Hindlimb muscle (tissue), 1 donor: Measurements from ENCODE around the gene SNX21. TPM values are rescaled to one million over a fixed set of nuclear protein-coding genes. Genes with fewer than 3 reads are reported as not detected.
"Not testable (repeated sequence)": the region's sequence is repeated elsewhere in the genome, so short reads cannot be mapped to it uniquely, and the experiment has no call there.

ENCODE experiments used
- DNase-seq: peaks from one replicate; pipeline ENCODE4 v3.0.0-alpha.2; 2013
- polyA plus RNA-seq: library from polyadenylated mRNA; unstranded; fragments of 120-200 nt; gene quantifications from one replicate; pipeline ENCODE4 v1.2.1, GENCODE V29; 2013; ENCODE audit not compliant: insufficient read length

Gene SNX21, protein sequence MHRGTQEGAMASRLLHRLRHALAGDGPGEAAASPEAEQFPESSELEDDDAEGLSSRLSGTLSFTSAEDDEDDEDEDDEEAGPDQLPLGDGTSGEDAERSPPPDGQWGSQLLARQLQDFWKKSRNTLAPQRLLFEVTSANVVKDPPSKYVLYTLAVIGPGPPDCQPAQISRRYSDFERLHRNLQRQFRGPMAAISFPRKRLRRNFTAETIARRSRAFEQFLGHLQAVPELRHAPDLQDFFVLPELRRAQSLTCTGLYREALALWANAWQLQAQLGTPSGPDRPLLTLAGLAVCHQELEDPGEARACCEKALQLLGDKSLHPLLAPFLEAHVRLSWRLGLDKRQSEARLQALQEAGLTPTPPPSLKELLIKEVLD
- 34.7 TPM for polyA plus RNA-seq

DNA sequence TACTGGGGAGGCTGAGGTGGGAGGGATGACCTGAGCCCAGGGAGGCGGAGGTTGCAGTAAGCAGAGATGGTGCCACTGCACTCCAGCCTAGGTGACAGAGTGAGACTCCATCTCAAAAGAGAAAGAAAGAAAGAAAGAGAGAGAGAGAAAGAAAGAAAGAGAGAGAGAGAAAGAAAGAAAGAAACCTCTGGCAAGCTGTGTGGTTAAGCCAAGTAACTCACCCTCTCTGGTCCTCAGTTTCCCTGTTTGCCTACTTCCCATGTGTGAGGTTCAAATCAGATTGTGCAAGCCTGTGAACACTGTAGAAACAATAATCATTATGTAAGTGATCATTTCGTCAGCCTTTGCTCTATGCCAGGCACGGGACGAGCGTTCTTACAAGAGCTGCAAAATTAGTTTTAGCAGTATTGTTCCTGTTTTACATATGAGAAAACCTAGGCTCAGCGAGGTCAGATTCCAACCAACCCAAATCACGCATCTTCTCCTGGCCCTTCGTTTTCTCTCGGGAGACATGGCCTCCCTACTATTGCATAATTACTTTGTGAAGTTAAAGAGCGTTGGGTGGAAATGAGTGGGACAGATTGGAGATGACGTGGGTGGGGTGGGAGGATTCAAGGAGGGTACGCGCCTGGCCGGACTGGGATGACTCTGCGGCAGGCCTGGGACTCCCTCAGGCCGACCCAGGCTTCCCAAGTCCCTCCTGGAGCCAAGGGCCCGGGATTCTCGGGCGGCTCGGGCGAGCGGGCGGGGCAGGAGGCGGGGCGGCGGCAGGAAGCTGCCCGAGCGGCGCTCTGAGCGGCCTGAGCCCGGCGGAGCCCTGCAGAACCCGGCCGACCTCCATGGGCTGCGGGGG, at the start of gene SNX21:
SNX21 (plus strand) TSS at position 770 of the 853 bp plus-strand sequence. CDS start 121 bp downstream, outside the sequence.
- DNase-seq = peak; percentile 82

DNA sequence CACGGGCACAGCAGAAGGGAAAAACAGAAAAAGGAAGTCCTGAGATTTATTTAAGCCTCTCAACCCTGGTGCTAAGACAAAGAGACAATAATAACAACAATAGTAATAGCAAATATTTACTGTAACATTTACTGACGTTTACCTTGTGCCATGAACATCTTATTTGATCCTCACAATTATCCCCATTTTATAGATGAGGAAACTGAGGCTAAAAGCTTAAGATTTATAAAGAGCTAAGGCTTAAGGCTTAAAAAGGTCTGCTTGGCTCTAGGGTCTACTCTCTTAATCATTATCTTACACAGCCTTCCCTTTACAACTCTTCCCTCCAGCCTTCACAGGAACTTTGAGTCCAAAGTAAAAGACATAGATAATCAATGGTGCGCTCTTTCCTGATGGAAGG, 45.2 kb upstream of the SNX21 start:
- no peak for DNase-seq

DNA sequence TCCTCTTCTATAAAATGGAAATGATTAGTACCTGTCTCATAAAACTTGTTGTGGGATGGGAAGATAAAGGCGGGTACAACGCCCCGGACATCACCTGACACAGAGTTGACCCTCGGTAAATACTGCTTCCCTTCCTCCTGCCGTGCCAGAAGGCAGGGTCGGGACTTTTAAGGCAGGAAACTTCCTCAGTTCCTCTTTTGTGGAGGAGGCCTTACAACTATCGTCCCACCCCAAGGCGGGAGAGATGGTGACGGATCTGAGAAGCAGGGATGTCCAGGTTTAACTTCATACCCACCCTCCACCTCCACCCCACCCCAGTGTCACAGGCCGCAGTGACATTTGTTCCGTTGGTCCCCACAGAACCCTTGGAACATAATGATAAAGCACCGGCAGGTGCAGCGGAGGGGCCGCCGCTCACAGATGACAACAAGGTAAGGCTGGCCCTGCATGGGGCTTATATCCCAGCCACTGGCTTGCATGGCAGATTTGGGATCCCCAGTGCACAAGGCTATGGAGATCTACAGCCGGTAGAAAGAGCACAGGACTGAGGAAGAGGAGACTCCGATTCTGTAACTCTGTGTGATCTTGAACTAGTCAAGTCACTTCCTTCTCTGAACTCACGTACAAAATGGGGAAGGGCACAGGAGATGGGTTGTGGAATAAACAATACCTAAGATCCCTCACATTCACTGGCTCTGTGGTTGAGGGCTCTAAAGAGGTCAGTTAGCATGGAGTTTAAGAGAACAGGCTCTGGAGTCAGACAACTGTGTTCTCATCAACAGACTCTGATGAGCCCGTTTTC, 41.1 kb upstream of the SNX21 start:
- DNase-seq = no peak

DNA sequence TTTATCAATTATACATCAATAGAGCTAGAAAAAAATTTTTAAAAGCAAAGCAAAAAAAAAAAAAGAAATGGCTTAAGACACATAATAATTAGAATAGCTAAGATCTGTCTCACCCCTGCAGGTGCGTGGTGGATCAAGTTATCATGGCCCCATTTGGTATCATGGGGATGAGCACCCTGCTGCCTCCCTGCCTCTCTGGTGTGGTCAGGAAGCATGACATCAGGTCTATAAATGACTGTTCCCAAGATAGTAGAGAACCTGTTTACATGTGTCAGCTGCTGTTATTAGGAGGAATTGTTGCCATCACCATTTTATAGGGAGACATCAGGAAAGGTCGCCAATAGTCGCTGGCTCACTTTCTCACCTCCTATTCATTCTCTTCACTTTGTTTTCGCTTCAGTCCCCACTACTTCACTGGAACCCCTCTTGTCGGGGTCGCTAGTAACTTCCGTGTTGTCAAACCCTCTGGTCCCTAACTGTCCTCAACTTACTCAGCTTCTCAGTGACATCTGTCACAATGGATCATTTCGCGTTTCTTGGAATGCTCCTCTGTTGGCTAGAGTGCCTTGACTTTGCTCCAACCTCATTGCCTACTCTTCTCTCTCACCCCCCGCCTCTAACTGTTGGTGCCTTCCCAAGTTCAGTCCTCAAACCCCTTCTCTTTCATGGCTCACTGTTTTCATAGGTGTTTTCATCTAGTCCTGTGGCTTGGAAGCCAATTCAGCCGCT, 37.1 kb upstream of the SNX21 start:
- no peak for DNase-seq

DNA sequence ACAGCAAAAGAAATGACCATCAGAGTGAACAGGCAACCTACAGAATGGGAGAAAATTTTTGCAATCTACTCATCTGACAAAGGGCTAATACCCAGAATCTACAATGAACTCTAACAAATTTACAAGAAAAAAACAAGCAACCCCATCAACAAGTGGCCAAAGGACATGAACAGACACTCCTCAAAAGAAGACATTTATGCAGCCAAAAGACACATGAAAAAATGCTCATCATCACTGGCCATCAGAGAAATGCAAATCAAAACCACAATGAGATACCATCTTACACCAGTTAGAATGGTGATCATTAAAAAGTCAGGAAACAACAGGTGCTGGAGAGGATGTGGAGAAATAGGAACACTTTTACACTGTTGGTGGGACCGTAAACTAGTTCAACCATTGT, 36.1 kb upstream of the SNX21 start:
- DNase-seq = not testable (repeated sequence)

DNA sequence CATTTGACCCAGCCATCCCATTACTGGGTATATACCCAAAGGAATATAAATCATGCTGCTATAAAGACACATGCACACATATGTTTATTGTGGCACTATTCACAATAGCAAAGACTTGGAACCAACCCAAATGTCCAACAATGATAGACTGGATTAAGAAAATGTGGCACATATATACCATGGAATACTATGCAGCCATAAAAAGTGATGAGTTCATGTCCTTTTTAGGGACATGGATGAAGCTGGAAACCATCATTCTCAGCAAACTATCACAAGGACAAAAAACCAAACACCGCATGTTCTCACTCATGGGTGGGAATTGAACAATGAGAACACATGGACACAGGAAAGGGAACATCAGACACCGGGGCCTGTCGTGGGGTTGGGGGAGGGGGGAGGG, 35.6 kb upstream of the SNX21 start:
- DNase-seq = not testable (repeated sequence)

DNA sequence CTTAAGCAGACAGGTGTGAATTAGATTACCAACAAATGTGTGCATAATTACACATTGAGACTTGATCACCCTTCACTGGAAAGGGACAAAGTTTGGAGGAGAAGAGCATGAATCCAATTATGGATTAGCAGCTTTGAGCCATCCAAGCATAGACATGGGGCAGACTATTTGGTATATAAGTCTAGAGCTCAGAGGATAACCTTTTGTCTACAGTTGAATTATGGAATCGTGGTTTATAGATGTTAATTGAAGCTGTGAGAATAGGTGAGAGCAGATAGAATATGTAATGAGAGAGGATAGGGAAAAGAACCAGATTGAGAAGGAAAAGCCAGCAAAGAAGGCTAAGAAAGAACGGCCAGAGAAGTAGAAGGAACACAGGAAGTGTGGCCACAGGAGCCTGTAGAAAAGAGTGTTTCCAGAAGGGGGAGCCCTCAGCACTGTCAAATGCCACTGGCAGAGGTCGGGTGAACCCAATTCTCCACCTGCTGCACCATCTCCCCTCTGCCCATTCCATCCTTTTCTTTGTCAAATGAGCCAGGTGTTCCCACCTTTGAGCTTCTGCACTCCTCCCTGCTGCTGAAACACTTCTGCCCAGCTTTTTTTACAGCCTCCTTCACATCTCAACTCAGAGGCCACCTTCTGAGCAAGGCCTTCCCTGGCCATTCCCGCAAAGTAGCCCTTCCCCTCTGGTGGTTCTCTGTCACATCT, 34.5 kb upstream of the SNX21 start:
- DNase-seq = peak; percentile 36

DNA sequence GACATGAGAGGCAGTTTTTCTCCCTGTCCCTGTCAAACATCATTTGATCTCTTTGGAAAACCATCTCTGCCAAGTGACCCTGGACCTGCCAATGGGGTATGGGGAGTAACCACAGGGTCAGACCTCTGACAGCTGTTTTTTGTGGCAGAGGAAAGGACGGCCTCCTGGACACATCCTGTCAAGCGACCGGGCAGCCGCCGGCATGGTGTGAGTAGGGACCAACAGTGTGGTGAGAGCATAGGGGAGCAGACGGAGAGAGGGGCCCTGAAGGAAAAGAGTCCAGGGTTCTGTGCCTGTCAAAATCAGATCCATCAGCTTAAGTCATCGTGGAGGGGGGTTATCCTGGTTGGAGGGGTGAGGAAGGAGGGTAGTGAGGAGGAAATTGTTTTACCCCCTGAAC, 31.7 kb upstream of the SNX21 start:
- DNase-seq = no peak

DNA sequence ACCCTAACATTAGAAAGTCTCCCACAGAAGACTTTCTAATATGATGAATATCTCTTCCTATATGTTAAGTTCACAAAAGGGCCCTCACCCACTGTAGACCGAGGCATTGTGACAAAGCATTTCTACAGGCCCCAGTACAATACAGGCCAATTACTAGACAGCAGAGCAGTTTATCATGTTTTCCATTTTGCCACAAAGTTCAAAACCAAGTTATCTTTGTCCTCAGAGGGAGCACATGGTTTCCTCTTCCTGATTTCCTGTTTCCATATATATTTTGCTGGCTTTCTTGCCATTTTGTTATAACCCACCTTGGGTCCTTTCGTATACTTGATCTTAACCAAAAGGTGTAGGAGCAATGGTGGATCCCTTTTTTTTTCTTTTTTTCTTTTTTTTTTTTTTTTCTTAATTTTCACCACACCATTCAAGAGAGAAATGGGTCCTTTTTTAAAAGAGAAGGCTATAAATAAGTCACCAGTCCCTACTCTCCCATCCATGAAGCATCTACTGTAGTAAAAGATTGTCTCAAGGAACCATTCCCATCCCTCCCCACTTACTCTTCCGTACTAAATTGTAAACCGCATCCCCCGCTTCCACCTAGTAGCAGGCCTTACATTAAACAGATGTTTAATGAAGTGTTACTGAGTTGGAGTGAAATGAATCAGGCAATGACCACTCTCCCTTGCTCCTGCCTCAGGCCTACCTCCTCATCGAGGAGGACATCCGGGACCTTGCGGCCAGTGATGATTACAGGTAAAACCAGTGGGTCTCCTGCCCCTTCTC, 23.2 kb upstream of the SNX21 start:
- DNase-seq = no peak

DNA sequence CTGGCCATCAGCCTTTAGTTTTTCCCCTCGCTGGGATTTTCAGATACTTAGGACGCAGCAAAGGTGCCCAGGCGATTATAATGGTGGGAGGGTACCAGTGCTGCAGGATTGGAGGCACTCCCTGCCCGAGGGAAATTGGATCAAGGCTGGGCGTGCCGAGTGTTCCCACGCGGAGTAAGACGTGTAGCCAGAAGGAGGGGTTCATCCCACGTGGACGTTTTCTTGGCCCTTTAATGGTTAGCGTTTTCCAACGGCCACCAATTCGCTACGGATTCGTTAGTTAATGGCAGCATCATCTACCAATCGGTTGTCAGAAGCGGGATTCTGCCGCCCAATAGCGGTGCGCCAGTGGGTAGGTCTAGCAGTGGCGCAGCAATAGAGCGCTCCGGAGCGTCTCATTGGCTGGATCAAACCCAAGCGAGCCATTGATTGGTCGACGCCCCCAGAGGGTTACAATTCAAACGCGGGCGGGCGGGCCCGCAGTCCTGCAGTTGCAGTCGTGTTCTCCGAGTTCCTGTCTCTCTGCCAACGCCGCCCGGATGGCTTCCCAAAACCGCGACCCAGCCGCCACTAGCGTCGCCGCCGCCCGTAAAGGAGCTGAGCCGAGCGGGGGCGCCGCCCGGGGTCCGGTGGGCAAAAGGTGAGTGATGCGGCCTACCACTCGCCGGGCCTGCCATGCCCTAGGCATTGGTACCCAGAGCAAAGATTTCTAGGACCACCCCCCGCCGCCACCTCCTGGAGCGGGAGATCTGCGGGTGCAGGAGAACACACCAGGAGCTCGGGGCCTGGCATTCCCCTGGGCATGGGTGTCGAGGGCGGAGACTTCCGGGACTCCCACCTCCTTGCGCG, 21.2 kb upstream of the SNX21 start, which contains the start of gene UBE2C:
UBE2C (plus strand) TSS at position 488 of the 849 bp plus-strand sequence; CDS start at position 540, 52 bp downstream.
- peak; percentile 98 for DNase-seq

DNA sequence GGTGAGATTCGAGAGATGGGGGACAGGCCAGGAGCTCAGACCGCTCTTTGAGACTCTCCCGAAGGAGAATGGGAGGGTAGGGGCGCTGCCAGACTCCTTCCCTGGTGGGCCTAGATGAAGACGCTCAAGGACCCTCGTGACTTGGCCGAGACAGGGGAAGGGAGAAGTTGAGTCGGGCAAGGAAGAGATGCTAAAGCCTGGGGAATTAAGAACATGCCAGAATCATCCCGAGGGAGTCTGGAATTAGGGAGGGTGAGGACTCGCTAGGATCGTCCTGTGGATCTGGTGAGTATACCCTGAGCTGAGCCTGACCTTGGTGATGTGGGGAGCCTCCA, 20.6 kb upstream of the SNX21 start:
- no peak for DNase-seq

DNA sequence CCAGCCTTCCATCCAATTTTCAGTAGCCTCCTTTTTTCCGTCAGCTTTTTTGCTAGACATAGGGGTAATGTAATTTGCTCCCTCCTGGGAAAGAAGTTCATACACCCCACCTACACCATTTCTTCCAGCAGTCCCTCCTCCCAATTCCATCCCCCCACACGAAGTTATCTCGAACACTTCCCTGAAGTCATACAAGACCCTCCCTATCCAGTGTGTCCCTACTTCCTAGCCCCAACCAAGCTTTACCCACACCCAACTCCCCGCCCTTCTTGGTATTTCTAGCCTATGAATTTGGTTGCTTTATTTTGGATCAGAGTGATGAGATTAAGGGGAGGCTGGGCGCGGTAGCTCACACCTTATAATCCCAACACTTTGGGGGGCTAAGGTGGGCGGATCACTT, 20.1 kb upstream of the SNX21 start:
- DNase-seq = no peak

DNA sequence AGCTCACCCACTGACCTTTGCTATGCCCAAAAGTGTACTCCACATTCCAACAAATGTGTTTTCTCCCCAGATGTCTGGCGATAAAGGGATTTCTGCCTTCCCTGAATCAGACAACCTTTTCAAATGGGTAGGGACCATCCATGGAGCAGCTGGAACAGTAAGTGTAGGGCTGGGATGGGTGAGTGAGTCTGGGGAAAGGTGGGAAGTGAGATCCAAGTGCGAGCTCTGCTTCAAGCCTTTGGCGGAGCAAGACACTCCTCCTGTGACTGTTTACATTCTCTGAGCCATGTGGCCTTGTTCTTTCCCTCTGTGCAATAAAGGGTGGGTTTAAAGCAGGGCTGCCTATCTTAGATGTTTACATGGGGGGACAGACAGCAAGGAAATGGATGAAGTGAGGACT, 19.3 kb upstream of the SNX21 start:
- no peak for DNase-seq

DNA sequence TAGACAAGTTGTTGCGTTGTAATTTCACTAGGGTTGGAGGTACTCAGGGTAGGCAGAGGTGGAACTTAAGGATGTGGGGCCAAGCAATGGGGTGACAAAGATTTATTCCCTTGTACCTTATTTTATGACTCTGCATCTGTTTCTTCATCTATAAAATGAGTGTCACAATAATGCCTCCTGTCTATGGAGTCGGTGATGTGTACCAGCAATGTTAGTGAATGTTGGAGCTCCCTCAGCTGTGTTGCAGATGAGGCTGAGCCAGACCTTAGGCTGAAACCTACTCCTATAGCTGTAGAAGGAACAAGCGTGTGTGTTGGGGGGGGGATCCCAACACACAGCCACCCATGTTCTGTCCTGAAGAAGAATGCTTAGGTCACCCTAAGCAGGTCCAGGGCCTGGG, 16.6 kb upstream of the SNX21 start:
- DNase-seq = no peak

DNA sequence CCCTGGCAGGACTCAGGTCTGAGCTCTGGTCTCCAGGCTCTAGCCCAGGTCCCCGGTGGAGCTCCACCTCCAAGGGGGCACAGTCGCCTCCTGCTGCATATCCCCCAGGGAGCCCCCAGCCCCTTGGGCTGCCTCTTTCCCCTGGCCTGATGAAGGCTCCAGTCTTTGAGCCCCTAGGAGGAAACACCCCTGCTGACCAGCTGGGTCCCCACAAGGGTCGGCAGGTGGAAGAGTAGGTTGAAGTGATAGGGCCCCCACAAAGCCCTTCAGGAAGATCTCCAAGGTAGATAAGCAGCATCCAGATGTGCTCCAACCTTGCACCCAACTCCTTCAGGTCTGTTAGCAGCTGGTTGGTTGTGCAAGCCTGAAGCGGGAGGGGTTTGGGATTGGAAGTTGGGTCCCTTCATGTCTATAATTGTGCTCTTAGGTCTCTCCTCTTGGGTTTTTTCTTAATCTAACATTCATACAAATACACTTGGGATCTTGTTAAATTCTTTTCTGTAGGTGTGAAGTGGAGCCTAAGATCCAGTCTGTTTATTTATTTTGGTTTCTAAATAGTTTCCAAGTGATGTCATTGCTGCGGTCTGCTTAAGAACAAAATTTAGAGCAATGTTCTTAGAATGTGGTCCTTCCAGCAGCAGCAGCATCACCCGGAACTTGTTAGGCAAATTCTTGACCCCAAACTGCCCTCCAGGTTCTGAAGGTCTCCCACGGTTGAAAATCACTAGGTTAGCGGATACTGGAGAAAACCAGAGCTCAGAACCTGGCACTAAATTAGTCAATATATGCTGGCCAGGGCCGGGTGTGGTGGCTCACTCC, 16.0 kb upstream of the SNX21 start:
- no peak for DNase-seq

DNA sequence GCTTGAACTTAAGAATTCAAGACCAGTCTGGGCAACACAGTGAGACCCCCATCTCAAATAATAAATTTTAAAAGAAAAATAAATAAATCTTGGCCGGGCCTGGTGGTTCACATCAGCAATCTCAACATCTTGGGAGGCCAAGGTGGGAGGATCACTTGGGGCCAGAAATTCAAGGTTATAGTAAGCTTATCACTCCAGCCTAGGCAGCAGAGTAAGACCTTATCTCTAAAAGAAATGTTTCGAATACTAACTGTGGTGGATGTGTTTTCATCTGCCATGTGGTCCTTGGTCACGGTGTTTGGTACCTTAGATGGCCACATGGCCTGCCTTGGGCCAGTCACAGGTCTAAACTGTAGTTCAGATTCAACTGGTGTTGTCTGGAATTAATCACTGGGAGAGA, 15.4 kb upstream of the SNX21 start:
- no peak for DNase-seq

DNA sequence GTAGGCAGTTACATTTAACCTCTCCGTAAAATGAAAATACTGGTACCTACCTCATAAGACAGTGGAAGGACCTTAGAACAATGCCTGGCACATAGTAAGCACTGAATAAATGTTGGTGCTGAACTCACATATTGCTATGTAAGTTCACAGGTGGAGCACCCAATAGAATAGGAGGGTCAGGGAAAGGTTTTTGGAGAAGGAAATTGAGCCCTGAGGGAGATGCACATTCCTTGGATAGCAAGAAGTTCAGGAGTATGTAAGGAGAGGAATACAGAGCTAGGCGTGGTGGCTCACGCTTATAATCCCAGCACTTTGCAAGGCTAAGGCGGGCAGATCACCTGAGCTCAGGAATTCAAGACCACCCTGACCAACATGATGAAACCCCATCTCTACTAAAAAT, 14.1 kb upstream of the SNX21 start:
- no peak for DNase-seq

DNA sequence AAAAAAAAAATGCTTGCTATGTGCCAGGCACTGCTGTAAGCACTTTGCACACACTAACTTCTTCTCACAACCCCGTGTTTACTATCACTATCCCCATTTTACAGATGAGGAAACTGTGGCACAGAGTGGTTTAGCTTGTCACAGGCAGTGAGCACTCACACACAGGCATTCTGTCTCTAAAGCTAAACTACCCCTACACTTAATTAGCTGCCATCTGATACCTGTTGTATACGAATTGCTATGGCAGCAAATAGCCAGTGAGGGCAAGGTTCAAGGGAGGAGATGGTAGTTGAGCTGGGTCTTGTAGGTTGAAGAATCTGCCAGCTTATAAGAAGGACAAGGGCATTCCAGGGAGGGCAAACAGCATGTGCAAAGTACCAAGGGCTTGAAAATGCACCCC, 11.7 kb upstream of the SNX21 start:
- no peak for DNase-seq

DNA sequence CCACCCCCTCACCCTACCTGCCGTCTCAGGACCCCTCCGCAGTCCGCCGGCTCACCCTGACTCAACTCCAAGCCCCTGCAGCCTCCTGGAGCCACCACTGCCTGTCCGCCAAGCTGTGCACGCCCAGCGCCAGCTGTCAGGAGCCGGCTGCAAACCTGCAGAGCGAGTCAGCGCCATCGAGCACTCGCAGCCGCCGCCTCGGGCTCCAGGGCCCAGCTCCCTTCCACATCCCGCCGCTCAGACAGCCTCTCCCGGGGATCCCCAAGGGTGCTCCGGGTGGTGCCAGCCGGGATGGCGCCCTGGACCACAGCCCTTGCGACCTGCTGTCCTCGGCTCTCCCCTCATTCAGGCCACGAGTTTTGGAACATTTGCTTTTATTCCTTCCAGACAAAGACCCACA, 10.7 kb upstream of the SNX21 start:
- no peak for DNase-seq
